ENCODE results near the gene ANGPTL4. TPM values are rescaled to one million over a fixed set of nuclear protein-coding genes. Genes with fewer than 3 reads are reported as not detected.

Gene ANGPTL4
- total RNA-seq, 1 experiment from 2014 or later: 32.8 TPM

GRCh38 chr19:8325454-8325853, 38.5 kb upstream of the ANGPTL4 start:
- no peaks in the 10 kb centered on the region for H3K9me3 Mint-ChIP-seq (ENCODE audit: unreplicated experiment)
- no peak overlapping the region for H3K27ac Mint-ChIP-seq (ENCODE audit: low read depth, unreplicated experiment)
- ChIA-PET POLR2A (interaction anchor here (6.7 kb wide), 1 partner anchor 10 kb away, joined by 70 read pairs; no protein-coding TSS in a partner anchor), CTCF (interaction anchor here (0.6 to 0.8 kb wide), 2 partner anchors 8 to 252 kb away, joined by 6 read pairs; no protein-coding TSS in a partner anchor)
- peaks cover 51% of the 10 kb centered on the region for H3K36me3 Mint-ChIP-seq (ENCODE audit: insufficient read depth, unreplicated experiment)
- no peak overlapping the region for H3K4me3 Mint-ChIP-seq (ENCODE audit: unreplicated experiment)
- H3K4me1 Mint-ChIP-seq (ENCODE audit: insufficient read depth, unreplicated experiment): no peaks in the 10 kb centered on the region
- TF ChIP-seq CTCF (IDR thresholded peaks at IDR 0.05; ENCODE audit: unreplicated experiment): no peak
- no peak for DNase-seq (ENCODE audit: unreplicated experiment)
- intact Hi-C loops (cut with micrococcal nuclease): no loop called here
- no TSS peak for BruUV-seq (replicated peaks)
- no peaks in the 10 kb centered on the region for H3K27me3 Mint-ChIP-seq (ENCODE audit: insufficient read depth, unreplicated experiment)

GRCh38 chr19:8329996-8330395, 34.0 kb upstream of the ANGPTL4 start:
- ChIA-PET POLR2A (interaction anchor here (1.4 kb wide), 1 partner anchor 9 kb away, joined by 6 read pairs; the partner anchor contains the start of genes NDUFA7 and RPS28), CTCF (no interaction called here)
- intact Hi-C loops (cut with micrococcal nuclease): no loop called here
- DNase-seq (ENCODE audit: unreplicated experiment): no peak
- no peak for TF ChIP-seq CTCF (IDR thresholded peaks at IDR 0.05; ENCODE audit: unreplicated experiment)
- H3K36me3 Mint-ChIP-seq (ENCODE audit: insufficient read depth, unreplicated experiment): peaks cover 9% of the 10 kb centered on the region
- BruUV-seq (replicated peaks): no TSS peak
- H3K4me3 Mint-ChIP-seq (ENCODE audit: unreplicated experiment): no peak overlapping the region
- no peaks in the 10 kb centered on the region for H3K27me3 Mint-ChIP-seq (ENCODE audit: insufficient read depth, unreplicated experiment)
- H3K27ac Mint-ChIP-seq (ENCODE audit: low read depth, unreplicated experiment): no peak overlapping the region
- H3K4me1 Mint-ChIP-seq (ENCODE audit: insufficient read depth, unreplicated experiment): no peaks in the 10 kb centered on the region
- H3K9me3 Mint-ChIP-seq (ENCODE audit: unreplicated experiment): no peaks in the 10 kb centered on the region

- no TSS peak for BruUV-seq (replicated peaks)
- TF ChIP-seq CTCF (IDR thresholded peaks at IDR 0.05; ENCODE audit: unreplicated experiment): no peak
- H3K4me1 Mint-ChIP-seq (ENCODE audit: insufficient read depth, unreplicated experiment): no peaks in the 10 kb centered on the region
- no peak overlapping the region for H3K4me3 Mint-ChIP-seq (ENCODE audit: unreplicated experiment)
- ChIA-PET POLR2A (interaction anchor here (1.4 kb wide), 1 partner anchor 10 kb away, joined by 6 read pairs; the partner anchor contains the start of genes NDUFA7 and RPS28), CTCF (interaction anchor here (1.0 kb wide), 2 partner anchors 13 to 62 kb away, joined by 3 read pairs; no protein-coding TSS in a partner anchor)
- no peaks in the 10 kb centered on the region for H3K9me3 Mint-ChIP-seq (ENCODE audit: unreplicated experiment)
- H3K27me3 Mint-ChIP-seq (ENCODE audit: insufficient read depth, unreplicated experiment): no peaks in the 10 kb centered on the region
- no peak for DNase-seq (ENCODE audit: unreplicated experiment)
- H3K27ac Mint-ChIP-seq (ENCODE audit: low read depth, unreplicated experiment): no peak overlapping the region
- H3K36me3 Mint-ChIP-seq (ENCODE audit: insufficient read depth, unreplicated experiment): no peaks in the 10 kb centered on the region
- intact Hi-C loops (cut with micrococcal nuclease): no loop called here
These were observed 32.6 kb upstream of the ANGPTL4 start for GRCh38 chr19:8331263-8331845.

GRCh38 chr19:8332976-8333766, 30.8 kb upstream of the ANGPTL4 start:
- no peak overlapping the region for H3K4me3 Mint-ChIP-seq (ENCODE audit: unreplicated experiment)
- H3K9me3 Mint-ChIP-seq (ENCODE audit: unreplicated experiment): no peaks in the 10 kb centered on the region
- H3K27ac Mint-ChIP-seq (ENCODE audit: low read depth, unreplicated experiment): no peak overlapping the region
- no peaks in the 10 kb centered on the region for H3K27me3 Mint-ChIP-seq (ENCODE audit: insufficient read depth, unreplicated experiment)
- BruUV-seq (replicated peaks): no TSS peak
- CTCF ChIA-PET: interaction anchor here (0.9 to 2.3 kb wide), 4 partner anchors 8 to 174 kb away, joined by 3 to 12 read pairs (median 8); no protein-coding TSS in a partner anchor
- POLR2A ChIA-PET: interaction anchor here (4.4 kb wide), 1 partner anchor 10 kb away, joined by 70 read pairs; the partner anchor contains the start of genes NDUFA7 and RPS28
- no peaks in the 10 kb centered on the region for H3K4me1 Mint-ChIP-seq (ENCODE audit: insufficient read depth, unreplicated experiment)
- no peak for DNase-seq (ENCODE audit: unreplicated experiment)
- intact Hi-C loops (cut with micrococcal nuclease): no loop called here
- no peak for TF ChIP-seq CTCF (IDR thresholded peaks at IDR 0.05; ENCODE audit: unreplicated experiment)
- H3K36me3 Mint-ChIP-seq (ENCODE audit: insufficient read depth, unreplicated experiment): no peaks in the 10 kb centered on the region

Measured in MCF 10A (cell line).